ENCODE results near the gene PIK3R5.

PIK3R5 gene

GRCh38 chr17:8837563-8838075, 127.9 kb downstream of the PIK3R5 start:
- no peak overlapping the region for H2AFZ ChIP-seq (ENCODE audit: low read length, unreplicated experiment)
- H3K27ac ChIP-seq (ENCODE audit: low read depth, low read length): no peak overlapping the region
- H3K27me3 ChIP-seq (ENCODE audit: insufficient read depth, low read length): peaks cover 14% of the 10 kb centered on the region
- H3K79me2 ChIP-seq (ENCODE audit: control insufficient read depth, insufficient read depth, low read length, unreplicated experiment): no peaks in the 10 kb centered on the region
- no peaks in the 10 kb centered on the region for H3K4me1 ChIP-seq (ENCODE audit: control insufficient read depth, insufficient read depth, low read length, unreplicated experiment)
- no peaks in the 10 kb centered on the region for H3K36me3 ChIP-seq (ENCODE audit: insufficient read depth, low read length)
- H3K4me3 ChIP-seq (ENCODE audit: low read depth, low read length): no peak overlapping the region

GRCh38 chr17:8836821-8837562, 128.5 kb downstream of the PIK3R5 start:
- Histone ChIP-seq H3K27ac (ENCODE audit: low read depth, low read length) (no peak overlapping the region), H3K4me1 (ENCODE audit: control insufficient read depth, insufficient read depth, low read length, unreplicated experiment) (no peaks in the 10 kb centered on the region), H3K36me3 (ENCODE audit: insufficient read depth, low read length) (no peaks in the 10 kb centered on the region), H3K4me3 (ENCODE audit: low read depth, low read length) (no peak overlapping the region), H3K79me2 (ENCODE audit: control insufficient read depth, insufficient read depth, low read length, unreplicated experiment) (no peaks in the 10 kb centered on the region), H3K27me3 (ENCODE audit: insufficient read depth, low read length) (peaks cover 8% of the 10 kb centered on the region), H2AFZ (ENCODE audit: low read length, unreplicated experiment) (no peak overlapping the region)

- Histone ChIP-seq H3K36me3 (ENCODE audit: insufficient read depth, low read length) (no peaks in the 10 kb centered on the region), H3K27me3 (ENCODE audit: insufficient read depth, low read length) (peaks cover 8% of the 10 kb centered on the region; the same call in 1 of the 2 replicates), H3K27ac (ENCODE audit: low read depth, low read length) (no peak overlapping the region), H2AFZ (ENCODE audit: low read length, unreplicated experiment) (no peak overlapping the region), H3K79me2 (ENCODE audit: control insufficient read depth, insufficient read depth, low read length, unreplicated experiment) (no peaks in the 10 kb centered on the region), H3K4me1 (ENCODE audit: control insufficient read depth, insufficient read depth, low read length, unreplicated experiment) (no peaks in the 10 kb centered on the region), H3K4me3 (ENCODE audit: low read depth, low read length) (no peak overlapping the region)
These were observed 129.7 kb downstream of the PIK3R5 start for GRCh38 chr17:8835631-8836364.

GRCh38 chr17:8835106-8835505, 130.4 kb downstream of the PIK3R5 start:
- no peaks in the 10 kb centered on the region for H3K36me3 ChIP-seq (ENCODE audit: insufficient read depth, low read length)
- no peak overlapping the region for H2AFZ ChIP-seq (ENCODE audit: low read length, unreplicated experiment)
- H3K4me1 ChIP-seq (ENCODE audit: control insufficient read depth, insufficient read depth, low read length, unreplicated experiment): no peaks in the 10 kb centered on the region
- no peaks in the 10 kb centered on the region for H3K79me2 ChIP-seq (ENCODE audit: control insufficient read depth, insufficient read depth, low read length, unreplicated experiment)
- H3K27me3 ChIP-seq (ENCODE audit: insufficient read depth, low read length): peaks cover 8% of the 10 kb centered on the region; the same call in 1 of the 2 replicates
- no peak overlapping the region for H3K27ac ChIP-seq (ENCODE audit: low read depth, low read length)
- no peak overlapping the region for H3K4me3 ChIP-seq (ENCODE audit: low read depth, low read length)

GRCh38 chr17:8832711-8833352, 132.7 kb downstream of the PIK3R5 start:
- H3K4me3 ChIP-seq (ENCODE audit: low read depth, low read length): no peak overlapping the region
- no peaks in the 10 kb centered on the region; the same call in 1 of the 2 replicates for H3K27me3 ChIP-seq (ENCODE audit: insufficient read depth, low read length)
- H2AFZ ChIP-seq (ENCODE audit: low read length, unreplicated experiment): no peak overlapping the region
- no peaks in the 10 kb centered on the region for H3K4me1 ChIP-seq (ENCODE audit: control insufficient read depth, insufficient read depth, low read length, unreplicated experiment)
- H3K36me3 ChIP-seq (ENCODE audit: insufficient read depth, low read length): no peaks in the 10 kb centered on the region
- no peak overlapping the region for H3K27ac ChIP-seq (ENCODE audit: low read depth, low read length)
- no peaks in the 10 kb centered on the region for H3K79me2 ChIP-seq (ENCODE audit: control insufficient read depth, insufficient read depth, low read length, unreplicated experiment)

GRCh38 chr17:8831234-8831849, 134.2 kb downstream of the PIK3R5 start:
- no peak overlapping the region for H3K4me3 ChIP-seq (ENCODE audit: low read depth, low read length)
- no peak overlapping the region for H2AFZ ChIP-seq (ENCODE audit: low read length, unreplicated experiment)
- no peaks in the 10 kb centered on the region for H3K36me3 ChIP-seq (ENCODE audit: insufficient read depth, low read length)
- no peaks in the 10 kb centered on the region for H3K79me2 ChIP-seq (ENCODE audit: control insufficient read depth, insufficient read depth, low read length, unreplicated experiment)
- no peaks in the 10 kb centered on the region for H3K4me1 ChIP-seq (ENCODE audit: control insufficient read depth, insufficient read depth, low read length, unreplicated experiment)
- no peak overlapping the region for H3K27ac ChIP-seq (ENCODE audit: low read depth, low read length)
- H3K27me3 ChIP-seq (ENCODE audit: insufficient read depth, low read length): no peaks in the 10 kb centered on the region; the same call in 1 of the 2 replicates

GRCh38 chr17:8830141-8830540, 135.4 kb downstream of the PIK3R5 start:
- H3K36me3 ChIP-seq (ENCODE audit: insufficient read depth, low read length): no peaks in the 10 kb centered on the region
- no peak overlapping the region for H3K27ac ChIP-seq (ENCODE audit: low read depth, low read length)

GRCh38 chr17:8829036-8829941, 136.2 kb downstream of the PIK3R5 start:
- Histone ChIP-seq H3K27me3 (ENCODE audit: insufficient read depth, low read length) (peaks cover 3% of the 10 kb centered on the region; the same call in 1 of the 2 replicates), H3K27ac (ENCODE audit: low read depth, low read length) (no peak overlapping the region), H3K4me3 (ENCODE audit: low read depth, low read length) (no peak overlapping the region), H3K4me1 (ENCODE audit: control insufficient read depth, insufficient read depth, low read length, unreplicated experiment) (no peaks in the 10 kb centered on the region), H2AFZ (ENCODE audit: low read length, unreplicated experiment) (no peak overlapping the region), H3K79me2 (ENCODE audit: control insufficient read depth, insufficient read depth, low read length, unreplicated experiment) (no peaks in the 10 kb centered on the region), H3K36me3 (ENCODE audit: insufficient read depth, low read length) (no peaks in the 10 kb centered on the region)

More at GRCh38 chr17:8830141-8830540, 135.4 kb downstream of the PIK3R5 start:
- Histone ChIP-seq H2AFZ (ENCODE audit: low read length, unreplicated experiment) (no peak overlapping the region), H3K27me3 (ENCODE audit: insufficient read depth, low read length) (no peaks in the 10 kb centered on the region; the same call in 1 of the 2 replicates), H3K4me3 (ENCODE audit: low read depth, low read length) (no peak overlapping the region), H3K4me1 (ENCODE audit: control insufficient read depth, insufficient read depth, low read length, unreplicated experiment) (no peaks in the 10 kb centered on the region), H3K79me2 (ENCODE audit: control insufficient read depth, insufficient read depth, low read length, unreplicated experiment) (no peaks in the 10 kb centered on the region)

Measured in ACC112 (cell line).